Measurements from ENCODE around the gene ZNF565. TPM values are rescaled to one million over a fixed set of nuclear protein-coding genes. Genes with fewer than 3 reads are reported as not detected.

The ZNF565 gene
- total RNA-seq, 1 donor from 2014 or later = 3.9 TPM

DNA sequence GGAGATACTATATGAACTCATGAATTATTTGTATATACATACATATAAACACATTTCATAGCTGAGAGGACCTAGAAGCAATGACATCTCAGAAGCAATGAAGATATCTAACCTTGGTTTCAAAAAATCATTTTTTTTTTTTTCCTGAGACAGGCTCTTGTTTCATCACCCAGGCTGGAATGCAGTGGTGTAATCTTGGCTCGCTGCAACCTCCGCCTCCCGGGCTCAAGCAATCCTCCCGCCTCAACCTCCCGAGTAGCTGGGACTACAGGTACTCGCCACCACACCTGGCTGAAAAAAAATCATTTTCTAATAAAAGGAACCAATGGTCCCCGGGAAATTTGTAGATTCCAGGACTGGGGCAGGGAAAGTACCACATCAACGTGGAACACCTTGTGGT lies 4.0 kb downstream of the ZNF565 start:
- intact Hi-C loops (cut with DNase I) = no loop called here

DNA sequence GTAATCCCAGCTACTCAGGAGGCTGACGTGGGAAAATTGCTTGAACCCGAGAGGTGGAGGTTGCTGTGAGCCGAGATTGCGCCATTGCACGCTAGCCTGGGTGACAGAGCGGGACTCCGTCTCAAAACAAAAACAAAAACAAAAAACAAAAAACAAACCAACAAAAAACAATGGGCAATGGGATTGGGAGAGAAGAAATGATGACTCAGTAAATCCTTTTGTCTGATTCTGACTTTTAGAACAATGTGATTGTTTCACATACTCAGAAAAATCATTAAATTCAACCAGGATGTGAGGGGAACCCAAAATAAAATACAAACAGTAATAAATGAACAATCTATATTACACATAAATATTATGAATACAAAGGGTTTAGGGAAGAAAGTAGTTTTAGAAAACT lies 5.1 kb downstream of the ZNF565 start:
- Histone ChIP-seq H3K27me3 (no peaks in the 10 kb centered on the region), H3K9me3 (no peaks in the 10 kb centered on the region), H3K36me3 (no peaks in the 10 kb centered on the region), H3K4me3 (no peak overlapping the region), H3K4me1 (peaks cover 11% of the 10 kb centered on the region), H3K27ac (no peak overlapping the region)
- intact Hi-C loops (cut with DNase I) = no loop called here
- no peak for TF ChIP-seq CTCF (IDR thresholded peaks at IDR 0.05)
- TF ChIP-seq POLR2A (IDR thresholded peaks at IDR 0.05) = no peak
- no peak for TF ChIP-seq POLR2AphosphoS5 (IDR thresholded peaks at IDR 0.05; ENCODE audit: insufficient read depth in 1 of 2, low read depth in 1 of 2)
- no peak for DNase-seq (ENCODE audit: extremely low spot score in 2 of 2)

More for the DNA sequence above, 4.0 kb downstream of the ZNF565 start:
- no peak for TF ChIP-seq POLR2AphosphoS5 (IDR thresholded peaks at IDR 0.05; ENCODE audit: insufficient read depth in 1 of 2, low read depth in 1 of 2)
- TF ChIP-seq CTCF (IDR thresholded peaks at IDR 0.05) = no peak
- TF ChIP-seq POLR2A (IDR thresholded peaks at IDR 0.05) = no peak
- Histone ChIP-seq H3K4me3 (no peak overlapping the region), H3K27me3 (no peaks in the 10 kb centered on the region), H3K36me3 (no peaks in the 10 kb centered on the region), H3K4me1 (peaks cover 12% of the 10 kb centered on the region), H3K9me3 (no peaks in the 10 kb centered on the region), H3K27ac (no peak overlapping the region)
- DNase-seq (ENCODE audit: extremely low spot score in 2 of 2) = no peak

GRCh38 chr19:36207605-36208252 lies 6.7 kb downstream of the ZNF565 start:
- intact Hi-C loops (cut with DNase I) = no loop called here
- no peak for DNase-seq (ENCODE audit: extremely low spot score in 2 of 2)
- Histone ChIP-seq H3K27me3 (no peaks in the 10 kb centered on the region), H3K4me1 (no peaks in the 10 kb centered on the region), H3K36me3 (no peaks in the 10 kb centered on the region), H3K4me3 (no peak overlapping the region), H3K9me3 (no peaks in the 10 kb centered on the region), H3K27ac (no peak overlapping the region)
- TF ChIP-seq POLR2A (IDR thresholded peaks at IDR 0.05) (no peak), CTCF (IDR thresholded peaks at IDR 0.05) (no peak), POLR2AphosphoS5 (IDR thresholded peaks at IDR 0.05; ENCODE audit: insufficient read depth in 1 of 2, low read depth in 1 of 2) (no peak)

GRCh38 chr19:36203293-36203692 lies 11.2 kb downstream of the ZNF565 start:
- H3K27me3 ChIP-seq = no peaks in the 10 kb centered on the region
- TF ChIP-seq CTCF (IDR thresholded peaks at IDR 0.05) (no peak), POLR2AphosphoS5 (IDR thresholded peaks at IDR 0.05; ENCODE audit: insufficient read depth in 1 of 2, low read depth in 1 of 2) (no peak), POLR2A (IDR thresholded peaks at IDR 0.05) (no peak)
- no peak overlapping the region for H3K27ac ChIP-seq
- H3K4me3 ChIP-seq = no peak overlapping the region
- no peaks in the 10 kb centered on the region for H3K4me1 ChIP-seq
- H3K36me3 ChIP-seq = no peaks in the 10 kb centered on the region
- intact Hi-C loops (cut with DNase I) = no loop called here
- no peak for DNase-seq (ENCODE audit: extremely low spot score in 2 of 2)
- no peaks in the 10 kb centered on the region for H3K9me3 ChIP-seq

GRCh38 chr19:36201684-36202083 lies 12.8 kb downstream of the ZNF565 start:
- intact Hi-C loops (cut with DNase I) = no loop called here
- TF ChIP-seq POLR2A (IDR thresholded peaks at IDR 0.05) = no peak
- TF ChIP-seq CTCF (IDR thresholded peaks at IDR 0.05) = no peak
- TF ChIP-seq POLR2AphosphoS5 (IDR thresholded peaks at IDR 0.05; ENCODE audit: insufficient read depth in 1 of 2, low read depth in 1 of 2) = no peak
- H3K27ac ChIP-seq = no peak overlapping the region
- no peak overlapping the region for H3K4me3 ChIP-seq
- no peaks in the 10 kb centered on the region for H3K27me3 ChIP-seq
- H3K4me1 ChIP-seq = no peaks in the 10 kb centered on the region
- DNase-seq (ENCODE audit: extremely low spot score in 2 of 2) = no peak
- no peaks in the 10 kb centered on the region for H3K36me3 ChIP-seq
- no peaks in the 10 kb centered on the region for H3K9me3 ChIP-seq
